ENCODE measurements around the gene PRSS50.

DNA sequence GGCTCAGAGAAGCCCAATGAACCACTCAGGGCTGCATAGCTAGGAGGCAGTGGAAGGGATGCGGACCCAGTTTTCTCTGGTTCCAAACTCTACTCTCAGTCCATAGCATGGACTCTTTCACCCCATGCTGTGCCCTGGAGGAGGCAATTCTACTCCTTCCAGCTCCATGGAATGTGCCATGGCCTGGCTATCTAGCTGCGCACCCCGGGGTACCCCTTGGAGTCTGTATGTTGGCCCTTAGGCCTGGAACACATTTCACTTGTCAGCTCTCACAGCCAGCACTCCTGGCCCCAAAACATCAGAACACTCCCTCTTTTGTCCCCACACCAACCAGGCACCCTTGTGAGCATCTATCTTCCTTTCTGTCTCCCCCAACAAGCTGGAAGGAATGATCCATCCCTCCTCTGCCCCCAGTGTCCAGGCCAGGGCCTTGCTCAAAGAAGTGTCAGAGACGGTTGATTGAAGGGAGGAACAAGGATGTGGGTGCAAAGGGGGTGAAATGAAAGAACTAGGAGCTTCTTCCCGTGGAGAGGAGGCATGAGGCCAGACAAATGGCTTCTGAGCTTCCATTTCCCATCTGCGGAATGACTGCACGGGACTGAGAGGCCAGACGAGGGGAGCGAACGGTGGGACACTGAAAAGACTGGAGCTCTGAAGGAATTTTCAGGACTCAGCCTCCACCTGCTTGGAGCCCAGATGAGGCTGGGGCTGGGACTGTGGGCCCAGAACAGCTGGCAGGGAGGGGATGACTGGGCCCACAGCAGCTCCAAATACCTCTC, 2.8 kb downstream of the PRSS50 start:
- TF ChIP-seq, protein P1, sequence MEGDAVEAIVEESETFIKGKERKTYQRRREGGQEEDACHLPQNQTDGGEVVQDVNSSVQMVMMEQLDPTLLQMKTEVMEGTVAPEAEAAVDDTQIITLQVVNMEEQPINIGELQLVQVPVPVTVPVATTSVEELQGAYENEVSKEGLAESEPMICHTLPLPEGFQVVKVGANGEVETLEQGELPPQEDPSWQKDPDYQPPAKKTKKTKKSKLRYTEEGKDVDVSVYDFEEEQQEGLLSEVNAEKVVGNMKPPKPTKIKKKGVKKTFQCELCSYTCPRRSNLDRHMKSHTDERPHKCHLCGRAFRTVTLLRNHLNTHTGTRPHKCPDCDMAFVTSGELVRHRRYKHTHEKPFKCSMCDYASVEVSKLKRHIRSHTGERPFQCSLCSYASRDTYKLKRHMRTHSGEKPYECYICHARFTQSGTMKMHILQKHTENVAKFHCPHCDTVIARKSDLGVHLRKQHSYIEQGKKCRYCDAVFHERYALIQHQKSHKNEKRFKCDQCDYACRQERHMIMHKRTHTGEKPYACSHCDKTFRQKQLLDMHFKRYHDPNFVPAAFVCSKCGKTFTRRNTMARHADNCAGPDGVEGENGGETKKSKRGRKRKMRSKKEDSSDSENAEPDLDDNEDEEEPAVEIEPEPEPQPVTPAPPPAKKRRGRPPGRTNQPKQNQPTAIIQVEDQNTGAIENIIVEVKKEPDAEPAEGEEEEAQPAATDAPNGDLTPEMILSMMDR (IDR thresholded peaks at IDR 0.05 in 8 of 11, conservative IDR thresholded peaks at IDR 0.05 in 3 of 11), result no peak
- TF ChIP-seq POLR2A (IDR thresholded peaks at IDR 0.05), result no peak
- TF ChIP-seq POLR2AphosphoS5 (IDR thresholded peaks at IDR 0.05), result no peak
